Psoas muscle (tissue), 8 donors: ENCODE results near the gene EGF. TPM values are rescaled to one million over a fixed set of nuclear protein-coding genes. Genes with fewer than 3 reads are reported as not detected.

Experiments
- ATAC-seq, 4 donors: fragments of 200-7000 bp; cut with Tn5 transposase; one replicate each; pipeline ENCODE4 v1.9.1; 2020; ENCODE audit warnings: moderate library complexity in 3 of 4, mild to moderate bottlenecking in 2 of 4
- DNase-seq, 2 donors: peaks; one replicate each; pipeline ENCODE4 v3.0.0-alpha.2; 2020
- H3K27ac ChIP-seq: fragments of 200-600 bp; one replicate; pipeline ENCODE4 v1.8.0; 2022
- H3K27me3 ChIP-seq, 3 donors: fragments of 200-600 bp in 1 of 3; one replicate each; pipeline versions ENCODE4 v1.6.1 to v1.8.0; 2013 to 2022; ENCODE audit warnings: low read length in 2 of 3, mild to moderate bottlenecking in 2 of 3, moderate library complexity in 1 of 3; ENCODE audit not compliant: insufficient read depth in 3 of 3
- H3K36me3 ChIP-seq, 2 donors: fragments of 200-600 bp in 1 of 2; one replicate each; pipeline versions ENCODE4 v1.6.1 to v1.8.0; 2013 to 2022; ENCODE audit warnings: low read depth in 1 of 2, mild to moderate bottlenecking in 1 of 2, moderate library complexity in 1 of 2; ENCODE audit not compliant: insufficient read depth in 1 of 2
- H3K4me1 ChIP-seq: fragments of 200-600 bp; one replicate; pipeline ENCODE4 v1.8.0; 2022
- H3K4me3 ChIP-seq: fragments of 200-600 bp; one replicate; pipeline ENCODE4 v1.8.0; 2022; ENCODE audit warnings: mild to moderate bottlenecking
- H3K9me3 ChIP-seq: fragments of 200-600 bp; one replicate; pipeline ENCODE4 v1.8.0; 2022
- WGBS, 3 donors: extraction: QIAGEN DNeasy Blood & Tissue Kit; methylation state at CpG; one replicate each; pipeline versions ENCODE4 v1.1.6 to v1.1.7; 2013; 5-methylcytosine and 5-hydroxymethylcytosine counted together
- intact Hi-C, 2 donors: fragments of 100-400 bp; cut with DNase I; formaldehyde crosslinking; loops; one replicate each; pipeline versions ENCODE4 v1.11.0 to v1.14.2; 2022
- polyA plus RNA-seq, 3 donors: library from polyadenylated mRNA; stranded (reverse); fragments of 200-250 nt; gene quantifications; one replicate each; pipeline ENCODE4 v1.2.3, GENCODE V29; 2013
- total RNA-seq, 4 donors: library from RNA; stranded (reverse); fragmentation: NEBNext Ultra II Directional in 2 of 4; extraction: Animal tissue kit (Norgen Biotek cat#: 25700) in 2 of 4; gene quantifications; one replicate each; pipeline versions ENCODE4 v1.2.1 to v1.2.4, GENCODE V29; 2021 to 2023
- TF ChIP-seq, protein P1 (sequence below): fragments of 200-600 bp; IDR thresholded peaks from one replicate; pipeline ENCODE4 v1.8.0; 2022; ENCODE audit warnings: antibody characterized with exemption
- donor health status: healthy with polysubstance abuse.
- donor health status: DM: no; HTN: no; CAD: no; lungs with moderate emphysema.
- donor health status: Bipolar disorder and iron deficiency.
- donor health status: healthy.
- donor health status: DM: yes; HTN: yes; CAD: no.
- donor health status: DM: no; HTN: no; CAD: no.
- donor health status: DM: no; HTN: no; CAD: no.
- donor health status: DM: yes; HTN: yes; CAD: no.

EGF gene
- total and polyA plus RNA-seq, 7 donors: 2.5 to 92.4 (median 37.1) TPM

DNA sequence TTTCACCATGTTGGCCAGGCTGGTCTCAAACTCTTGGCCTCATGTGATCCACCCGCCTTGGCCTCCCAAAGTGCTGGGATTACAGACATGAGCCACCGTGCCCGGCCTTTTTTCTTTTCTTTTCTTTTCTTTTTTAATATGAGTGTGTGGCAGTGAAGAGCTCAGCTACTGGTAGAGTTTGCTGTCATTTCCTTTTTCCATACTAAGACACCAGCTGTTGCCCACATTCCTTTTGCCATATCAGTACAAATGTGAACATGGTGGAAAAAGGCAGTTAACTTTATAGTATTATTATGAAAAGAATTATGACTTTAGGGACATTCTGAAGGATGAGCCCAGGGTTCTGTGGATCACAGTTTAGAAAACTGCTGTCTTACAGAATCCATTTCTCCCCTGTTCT lies 69.8 kb downstream of the EGF start:
- peaks cover 0 to 70% of the 10 kb centered on the region in 2 donors for H3K36me3 ChIP-seq
- H3K4me1 ChIP-seq: peaks cover 16% of the 10 kb centered on the region
- no peak overlapping the region for H3K27ac ChIP-seq
- H3K9me3 ChIP-seq: no peaks in the 10 kb centered on the region
- no peaks in the 10 kb centered on the region for H3K27me3 ChIP-seq
- TF ChIP-seq, protein P1, sequence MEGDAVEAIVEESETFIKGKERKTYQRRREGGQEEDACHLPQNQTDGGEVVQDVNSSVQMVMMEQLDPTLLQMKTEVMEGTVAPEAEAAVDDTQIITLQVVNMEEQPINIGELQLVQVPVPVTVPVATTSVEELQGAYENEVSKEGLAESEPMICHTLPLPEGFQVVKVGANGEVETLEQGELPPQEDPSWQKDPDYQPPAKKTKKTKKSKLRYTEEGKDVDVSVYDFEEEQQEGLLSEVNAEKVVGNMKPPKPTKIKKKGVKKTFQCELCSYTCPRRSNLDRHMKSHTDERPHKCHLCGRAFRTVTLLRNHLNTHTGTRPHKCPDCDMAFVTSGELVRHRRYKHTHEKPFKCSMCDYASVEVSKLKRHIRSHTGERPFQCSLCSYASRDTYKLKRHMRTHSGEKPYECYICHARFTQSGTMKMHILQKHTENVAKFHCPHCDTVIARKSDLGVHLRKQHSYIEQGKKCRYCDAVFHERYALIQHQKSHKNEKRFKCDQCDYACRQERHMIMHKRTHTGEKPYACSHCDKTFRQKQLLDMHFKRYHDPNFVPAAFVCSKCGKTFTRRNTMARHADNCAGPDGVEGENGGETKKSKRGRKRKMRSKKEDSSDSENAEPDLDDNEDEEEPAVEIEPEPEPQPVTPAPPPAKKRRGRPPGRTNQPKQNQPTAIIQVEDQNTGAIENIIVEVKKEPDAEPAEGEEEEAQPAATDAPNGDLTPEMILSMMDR: no peak
- DNase-seq: no peak
- intact Hi-C loops: loop anchor here (5.0 to 10.0 kb wide), 3 partner anchors 158 to 560 kb away; partner anchors contain the start of genes GAR1 (in 1 of the 2) and RRH (in 1 of the 2)
- H3K4me3 ChIP-seq: no peak overlapping the region
- ATAC-seq: no peak
- WGBS, 3 donors: 49 to 68% (median 58%) methylated on average over 3 of the region's 3 CpGs

DNA sequence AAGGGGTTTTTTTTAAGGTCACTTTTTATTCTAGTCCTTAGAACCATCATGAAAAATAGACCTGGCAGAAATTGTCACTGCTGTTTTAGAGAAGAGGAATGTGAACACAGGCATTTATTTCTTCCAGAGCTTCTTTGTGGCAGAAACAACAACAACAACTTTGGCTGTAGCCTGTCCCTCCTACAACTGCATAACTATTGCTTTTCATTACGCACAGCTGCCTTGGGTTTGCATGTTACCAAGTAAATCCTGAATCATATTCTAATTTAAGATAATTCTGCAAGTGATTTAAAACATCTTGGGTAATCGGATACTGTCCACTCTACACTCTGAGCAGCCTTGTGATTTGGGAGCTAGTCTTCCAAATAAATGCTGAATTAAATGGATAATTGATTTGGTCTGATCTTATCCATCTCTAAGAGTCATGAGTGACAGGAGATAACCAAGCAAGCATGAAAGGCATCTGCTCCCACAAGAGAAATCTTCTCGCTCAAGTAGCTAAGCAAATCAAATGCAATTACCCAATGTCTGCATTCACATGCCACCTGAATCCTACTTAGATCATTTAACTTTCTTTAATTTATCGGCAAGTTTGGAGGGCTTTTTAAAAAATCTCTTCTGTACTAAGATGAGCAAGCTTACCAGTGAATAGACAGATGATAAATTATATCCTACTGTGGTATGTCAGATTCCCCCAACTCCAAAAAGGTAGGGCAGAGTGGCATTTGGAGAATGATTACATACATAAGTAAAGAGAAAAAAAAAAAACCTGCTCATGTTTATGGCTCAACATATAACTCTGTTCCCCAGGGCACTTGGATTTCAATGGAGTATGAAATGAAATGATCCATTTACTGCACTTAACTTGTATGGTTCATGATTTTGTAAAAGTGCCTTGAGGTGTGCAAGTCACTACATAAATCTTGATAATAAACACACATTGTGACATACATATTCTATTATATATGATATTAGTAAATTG lies 73.6 kb downstream of the EGF start:
- no peaks in the 10 kb centered on the region for H3K9me3 ChIP-seq
- ATAC-seq: peak; percentile 88 to 92 (median 90)

DNA sequence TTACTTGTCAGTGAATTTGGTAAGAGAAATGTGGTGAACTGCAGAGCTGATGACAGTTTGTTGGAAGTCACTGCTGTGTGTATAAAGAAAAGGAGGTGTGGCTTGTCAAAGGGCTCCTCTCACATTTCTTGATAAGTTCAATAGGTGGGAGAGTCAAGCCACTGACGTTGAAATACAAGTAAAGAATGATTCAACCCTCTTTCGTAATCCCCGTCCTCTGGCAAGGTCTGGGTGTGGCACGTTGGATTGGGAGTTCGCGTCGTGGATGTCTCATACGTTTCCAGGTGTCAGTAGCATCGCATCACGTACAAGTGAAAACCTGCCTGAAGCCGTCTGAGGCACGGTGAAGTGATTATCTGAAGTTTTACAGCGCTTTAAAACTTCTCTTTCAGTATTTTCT lies 76.4 kb downstream of the EGF start:
- Histone ChIP-seq H3K9me3 (no peaks in the 10 kb centered on the region), H3K27ac (peak overlapping the region; percentile 25), H3K36me3 (peaks cover 0 to 60% of the 10 kb centered on the region in 2 donors), H3K4me3 (no peak overlapping the region), H3K27me3 (no peaks in the 10 kb centered on the region), H3K4me1 (peaks cover 16% of the 10 kb centered on the region)
- intact Hi-C loops: loop anchor here (10.0 kb wide), 2 partner anchors 164 to 174 kb away; partner anchors contain the start of genes GAR1 (in 1 of the 2) and RRH (in 1 of the 2)
- ATAC-seq (peak in 3 of 4 donors; percentile 18 to 39 (median 35)), DNase-seq (no peak)
- TF ChIP-seq, protein P1: no peak
- 72 to 78% (median 74%) methylated on average over 13 of the region's 13 CpGs for WGBS, 3 donors

More for the DNA sequence above, 73.6 kb downstream of the EGF start:
- 41 to 50% (median 43%) methylated on average over 4 of the region's 4 CpGs for WGBS, 3 donors
- peaks cover 16% of the 10 kb centered on the region for H3K4me1 ChIP-seq
- H3K36me3 ChIP-seq: peaks cover 0 to 67% of the 10 kb centered on the region in 2 donors
- peak overlapping the region; percentile 86 for H3K27ac ChIP-seq
- DNase-seq: no peak
- no peak overlapping the region for H3K4me3 ChIP-seq
- TF ChIP-seq, protein P1: no peak
- H3K27me3 ChIP-seq: no peaks in the 10 kb centered on the region
- intact Hi-C loops: loop anchor here (10.0 kb wide), 2 partner anchors 161 to 171 kb away; partner anchors contain the start of genes GAR1 (in 1 of the 2) and RRH (in 1 of the 2)

DNA sequence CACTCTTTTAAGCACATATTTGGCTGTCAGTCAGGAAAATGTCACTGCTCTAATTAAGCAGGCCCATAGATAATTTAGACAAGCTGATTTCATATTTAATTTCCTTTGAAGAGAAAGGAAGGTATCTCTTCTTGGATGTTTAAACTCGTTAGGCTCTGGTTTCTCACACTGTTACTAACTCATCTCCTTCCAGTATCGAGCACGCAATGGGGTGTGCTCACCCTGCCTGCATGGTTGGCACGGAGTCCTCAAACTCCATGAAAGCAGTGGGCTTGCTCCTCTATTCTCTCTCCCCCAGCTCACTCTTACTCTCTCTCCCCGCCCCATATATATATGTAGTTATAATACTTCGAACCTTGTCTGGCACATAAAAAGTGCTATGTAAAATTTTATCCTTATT lies 76.9 kb downstream of the EGF start:
- Histone ChIP-seq H3K4me1 (peaks cover 16% of the 10 kb centered on the region), H3K4me3 (no peak overlapping the region), H3K36me3 (peaks cover 0 to 60% of the 10 kb centered on the region in 2 donors), H3K27ac (no peak overlapping the region), H3K9me3 (no peaks in the 10 kb centered on the region), H3K27me3 (no peaks in the 10 kb centered on the region)
- TF ChIP-seq, protein P1: no peak
- intact Hi-C loops: loop anchor here (10.0 kb wide), 3 partner anchors 165 to 525 kb away; partner anchors contain the start of genes GAR1 (in 1 of the 2) and RRH (in 1 of the 2)
- WGBS, 3 donors: 78 to 89% (median 84%) methylated on average over 6 of the region's 6 CpGs
- ATAC-seq: no peak
- no peak for DNase-seq
